Endothelial cell of umbilical vein (primary cell): ENCODE measurements around the gene TSFM. TPM values are rescaled to one million over a fixed set of nuclear protein-coding genes. Genes with fewer than 3 reads are reported as not detected.
A peak's percentile ranks its signal among the peaks of the same experiment; 100 is the strongest.

Experiments
- BruUV-seq: library from RNA; stranded (reverse); fragments of 400-500 nt; replicated peaks from 2 replicates; lab custom pipeline; 2021; lab: Mats Ljungman, UMichigan
- CTCF ChIA-PET: fragments of 300-600, 350-600 bp; sonication (Branson Sonifier 250); formaldehyde crosslinking; loops from one replicate; lab custom pipeline; 2021; ENCODE audit warnings: antibody characterized with exemption, inconsistent platforms; lab: Charles Lee
- POLR2A ChIA-PET: fragments of 300-600, 350-600 bp; sonication (Branson Sonifier 250); formaldehyde crosslinking; loops from one replicate; lab custom pipeline; 2021; ENCODE audit warnings: antibody characterized with exemption, inconsistent platforms; lab: Charles Lee
- DNase-seq: peaks from one replicate; pipeline ENCODE4 v3.0.0-alpha.2; 2011; ENCODE audit warnings: low read depth, low spot score
- FAIRE-seq: peaks from 2 replicates; lab custom pipeline; 2011; peaks lifted over from hg19 to GRCh38; lab: Jason Lieb, UNC
- H2AFZ ChIP-seq: 2 replicates; pipeline ENCODE4 v1.6.0; 2012; ENCODE audit warnings: low read depth, low read length, control low read depth, inconsistent platforms
- H3K27ac ChIP-seq: 2 replicates; pipeline ENCODE4 v1.5.1; 2011; ENCODE audit warnings: low read depth, mild to moderate bottlenecking, control low read depth, low read length, moderate library complexity; ENCODE audit not compliant: insufficient read depth
- H3K27me3 ChIP-seq, 2 experiments: 2 replicates each; pipeline versions ENCODE4 v1.6.0 to v1.6.1; 2011; ENCODE audit warnings: low read length in 2 of 2, mixed read lengths in 1 of 2; ENCODE audit not compliant: control insufficient read depth in 2 of 2, insufficient read depth in 2 of 2
- H3K36me3 ChIP-seq, 2 experiments: 2 replicates in 1 of 2; 3 replicates in 1 of 2; pipeline ENCODE4 v1.5.1; 2011; ENCODE audit warnings: low read length in 2 of 2, mild to moderate bottlenecking in 1 of 2, moderate library complexity in 1 of 2; ENCODE audit not compliant: control insufficient read depth in 2 of 2, insufficient read depth in 2 of 2; ENCODE audit errors: extremely low read depth in 1 of 2
- H3K4me1 ChIP-seq: 3 replicates; pipeline ENCODE4 v1.5.1; 2011; ENCODE audit warnings: mild to moderate bottlenecking, low read length; ENCODE audit not compliant: control insufficient read depth, insufficient read depth; ENCODE audit errors: extremely low read depth
- H3K4me2 ChIP-seq: 2 replicates; pipeline ENCODE4 v1.6.1; 2011; ENCODE audit warnings: low read length, control low read depth, mixed read lengths; ENCODE audit not compliant: insufficient read depth
- H3K4me3 ChIP-seq, 3 experiments: fragments of 200-600 bp in 1 of 3; sonication (generic), shearing (Covaris generic) in 1 of 3; replicated peaks in 1 of 3; 2 replicates each; pipeline ENCODE4 v1.5.1; 2011 to 2016; ENCODE audit warnings: control low read depth in 3 of 3, low read length in 3 of 3, mild to moderate bottlenecking in 2 of 3, inconsistent platforms in 1 of 3, low read depth in 1 of 3, moderate library complexity in 1 of 3; ENCODE audit not compliant: insufficient read depth in 1 of 3
- H3K79me2 ChIP-seq: 2 replicates; pipeline ENCODE4 v1.6.0; 2012; ENCODE audit warnings: low read length, inconsistent platforms; ENCODE audit not compliant: control insufficient read depth, insufficient read depth
- H3K9ac ChIP-seq: replicated peaks from 2 replicates; pipeline ENCODE3; 2011; ENCODE audit warnings: low read length, control low read depth; ENCODE audit not compliant: insufficient read depth; ENCODE audit errors: extremely low read depth
- H3K9me1 ChIP-seq: replicated peaks from 3 replicates; pipeline ENCODE4 v1.6.0; 2011; ENCODE audit warnings: mild to moderate bottlenecking, low read length; ENCODE audit not compliant: control insufficient read depth, insufficient read depth; ENCODE audit errors: extremely low read depth
- H3K9me3 ChIP-seq: replicated peaks from 2 replicates; pipeline ENCODE4 v1.5.1; 2012; ENCODE audit warnings: low read length, inconsistent platforms; ENCODE audit not compliant: control insufficient read depth, insufficient read depth
- H4K20me1 ChIP-seq: replicated peaks from 2 replicates; pipeline ENCODE3; 2011; ENCODE audit warnings: mild to moderate bottlenecking, low read length; ENCODE audit not compliant: control insufficient read depth, insufficient read depth; ENCODE audit errors: extremely low read depth
- CTCF ChIP-seq, 2 donors: IDR thresholded peaks; 1 replicate in 1 of 2; 2 replicates in 1 of 2; pipeline ENCODE4 v1.5.1; 2011; ENCODE audit warnings: low read length in 2 of 2, mild to moderate bottlenecking in 2 of 2, moderate library complexity in 2 of 2, control low read depth in 1 of 2, inconsistent platforms in 1 of 2, low read depth in 1 of 2; ENCODE audit not compliant: insufficient read depth in 1 of 2; ENCODE audit errors: extremely low read depth in 1 of 2
- FOS ChIP-seq: IDR thresholded peaks from 2 replicates; pipeline ENCODE4 v1.6.1; 2011; ENCODE audit warnings: mild to moderate bottlenecking, low read length, moderate library complexity, borderline replicate concordance; ENCODE audit not compliant: insufficient read depth
- GATA2 ChIP-seq: IDR thresholded peaks from 2 replicates; pipeline ENCODE4 v1.7.0; 2011; ENCODE audit warnings: low read depth, mild to moderate bottlenecking, moderate library complexity, mixed read lengths, low read length; ENCODE audit not compliant: insufficient read length, insufficient read depth
- JUN ChIP-seq: IDR thresholded peaks from 2 replicates; pipeline ENCODE4 v1.6.1; 2011; ENCODE audit warnings: borderline replicate concordance, low read depth; ENCODE audit not compliant: insufficient read length, insufficient read depth
- POLR2A ChIP-seq: IDR thresholded peaks from 2 replicates; pipeline ENCODE4 v1.6.1; 2012; ENCODE audit warnings: low read depth, mild to moderate bottlenecking, control low read depth, low read length
- POLR2AphosphoS5 ChIP-seq: IDR thresholded peaks from 2 replicates; pipeline ENCODE4 v1.6.1; 2012; ENCODE audit warnings: low read depth, mild to moderate bottlenecking, control low read depth, low read length, moderate library complexity; ENCODE audit not compliant: insufficient read depth
- dilution Hi-C: fragments of 300-500 bp; cut with MboI; formaldehyde crosslinking; loops from one replicate; pipeline ENCODE4 v1.15.0; 2019; ENCODE audit warnings: low sequenced_read_pairs; ENCODE audit not compliant: extremely low pct_ligation_motif_present
- intact Hi-C: fragments of 100-400 bp; cut with micrococcal nuclease; formaldehyde crosslinking; loops from one replicate; pipeline ENCODE4 v1.10.0; 2022
- polyA plus RNA-seq, 4 experiments: library from polyadenylated mRNA; depleted of rRNA in 3 of 4; stranded (reverse) in 3 of 4; unstranded in 1 of 4; fragments of >200 nt; gene quantifications; 2 replicates each; pipeline versions ENCODE4 v1.2.1 to v1.2.3, GENCODE V29; 2011 to 2012; ENCODE audit warnings: missing spikeins in 1 of 4
- total RNA-seq: library from RNA; stranded (reverse); gene quantifications from 2 replicates; pipeline ENCODE4 v1.2.3, GENCODE V29; 2021

TSFM gene
- total and polyA plus RNA-seq, 2 donors (not counting 3 experiments of a cell fraction or from before 2014, with no cell fraction given), result 16.5 to 41.8 TPM

DNA sequence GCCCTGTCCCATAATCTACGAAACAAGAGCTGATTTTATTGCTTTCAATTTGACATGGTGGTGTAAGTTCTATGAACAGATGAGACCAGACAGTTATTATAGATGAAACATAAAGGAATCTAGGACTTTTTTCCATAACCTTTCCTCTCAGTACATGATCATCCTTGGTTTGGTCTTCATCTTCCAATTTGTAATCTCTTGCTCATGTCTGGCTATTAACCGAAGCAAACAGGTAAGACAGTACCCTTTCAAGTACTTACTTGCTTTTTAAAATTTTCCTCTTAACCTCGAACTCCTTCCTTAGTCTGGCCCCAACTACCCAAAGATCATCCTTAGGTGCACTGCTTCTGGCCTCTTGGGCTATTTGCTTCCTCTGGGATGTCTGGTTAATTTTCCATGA is 36.6 kb upstream of the TSFM start:
- no TSS peak for BruUV-seq
- CTCF ChIA-PET, result interaction anchor here (2.6 kb wide), 1 partner anchor 20 kb away, joined by 20 read pairs; no protein-coding TSS in a partner anchor
- FAIRE-seq, result no peak

More for the DNA sequence above, 36.6 kb upstream of the TSFM start:
- peaks cover 9% of the 10 kb centered on the region for H3K79me2 ChIP-seq
- intact Hi-C loops (no loop called here), dilution Hi-C loops (no loop called here)
- no peak overlapping the region for H3K27ac ChIP-seq
- POLR2A ChIA-PET, result no interaction called here
- TF ChIP-seq JUN (no peak), POLR2A (peak; percentile 2), GATA2 (no peak), CTCF (IDR thresholded peaks at IDR 0.05; ENCODE audit: extremely low read depth in 1 of 2, insufficient read depth in 1 of 2, low read depth in 1 of 2, low read length in 2 of 2) (no peak), POLR2AphosphoS5 (no peak), FOS (no peak)
- DNase-seq, result no peak
- H3K4me1 ChIP-seq, result peaks cover 11% of the 10 kb centered on the region
- H3K4me3 ChIP-seq, result no peak overlapping the region
- H3K36me3 ChIP-seq, result peaks cover 4 to 22% of the 10 kb centered on the region in 2 experiments
- H3K27me3 ChIP-seq, result peaks cover 3 to 5% of the 10 kb centered on the region in 2 experiments
- H2AFZ ChIP-seq, result no peak overlapping the region
- peak overlapping the region; percentile 76 for H3K4me2 ChIP-seq
- H3K9me1 ChIP-seq, result no peaks in the 10 kb centered on the region
- no peaks in the 10 kb centered on the region for H4K20me1 ChIP-seq
- H3K9me3 ChIP-seq, result no peaks in the 10 kb centered on the region
- no peak overlapping the region for H3K9ac ChIP-seq
